Endothelial cell of umbilical vein (primary cell): ENCODE data around the gene PLSCR1.
A peak's percentile ranks its signal among the peaks of the same experiment; 100 is the strongest.

ENCODE experiments used
- EZH2 ChIP-seq: IDR thresholded peaks from 2 replicates; pipeline ENCODE4 v1.6.1; 2012; ENCODE audit warnings: borderline replicate concordance, low read depth, mild to moderate bottlenecking, moderate library complexity, low read length, inconsistent platforms; ENCODE audit not compliant: severe bottlenecking
- GATA2 ChIP-seq: IDR thresholded peaks from 2 replicates; pipeline ENCODE4 v1.7.0; 2011; ENCODE audit warnings: low read depth, mild to moderate bottlenecking, moderate library complexity, mixed read lengths, low read length; ENCODE audit not compliant: insufficient read length, insufficient read depth
- JUN ChIP-seq: IDR thresholded peaks from 2 replicates; pipeline ENCODE4 v1.6.1; 2011; ENCODE audit warnings: borderline replicate concordance, low read depth; ENCODE audit not compliant: insufficient read length, insufficient read depth
- MYC ChIP-seq: IDR thresholded peaks from one replicate; pipeline ENCODE4 v1.6.1; 2011; ENCODE audit warnings: mild to moderate bottlenecking, low read depth, low read length
- POLR2A ChIP-seq: IDR thresholded peaks from 2 replicates; pipeline ENCODE4 v1.6.1; 2012; ENCODE audit warnings: low read depth, mild to moderate bottlenecking, control low read depth, low read length
- POLR2AphosphoS5 ChIP-seq: IDR thresholded peaks from 2 replicates; pipeline ENCODE4 v1.6.1; 2012; ENCODE audit warnings: low read depth, mild to moderate bottlenecking, control low read depth, low read length, moderate library complexity; ENCODE audit not compliant: insufficient read depth
- TF ChIP-seq, protein P1 (sequence below), 2 donors: IDR thresholded peaks; 1 replicate in 1 of 2; 2 replicates in 1 of 2; pipeline ENCODE4 v1.5.1; 2011; ENCODE audit warnings: low read length in 2 of 2, mild to moderate bottlenecking in 2 of 2, moderate library complexity in 2 of 2, control low read depth in 1 of 2, inconsistent platforms in 1 of 2, low read depth in 1 of 2; ENCODE audit not compliant: insufficient read depth in 1 of 2; ENCODE audit errors: extremely low read depth in 1 of 2
- TF ChIP-seq, protein P2 (sequence below): IDR thresholded peaks from 2 replicates; pipeline ENCODE4 v1.6.1; 2011; ENCODE audit not compliant: insufficient read depth, insufficient read length

DNA sequence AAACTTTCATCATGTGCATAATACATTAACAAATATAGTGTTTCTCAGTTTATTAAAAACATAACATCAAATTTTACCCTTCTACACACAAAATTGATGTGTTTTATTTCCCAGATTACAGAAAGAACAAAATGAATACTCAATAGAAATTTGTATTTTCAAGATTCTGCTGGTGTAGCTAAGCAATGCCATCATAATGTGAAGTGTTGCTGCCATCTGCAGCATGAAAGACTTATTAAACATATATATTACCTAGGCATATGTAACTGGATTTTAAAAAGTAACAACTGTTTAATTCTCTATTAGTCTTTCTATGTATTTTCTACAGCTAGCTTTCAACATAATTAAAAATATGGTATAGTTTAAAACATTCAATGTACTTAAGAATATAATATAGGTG lies 33.3 kb upstream of the PLSCR1 start:
- TF ChIP-seq EZH2 (no peak), POLR2A (no peak), POLR2AphosphoS5 (no peak), GATA2 (no peak), MYC (no peak), JUN (no peak)
- TF ChIP-seq, protein P1, sequence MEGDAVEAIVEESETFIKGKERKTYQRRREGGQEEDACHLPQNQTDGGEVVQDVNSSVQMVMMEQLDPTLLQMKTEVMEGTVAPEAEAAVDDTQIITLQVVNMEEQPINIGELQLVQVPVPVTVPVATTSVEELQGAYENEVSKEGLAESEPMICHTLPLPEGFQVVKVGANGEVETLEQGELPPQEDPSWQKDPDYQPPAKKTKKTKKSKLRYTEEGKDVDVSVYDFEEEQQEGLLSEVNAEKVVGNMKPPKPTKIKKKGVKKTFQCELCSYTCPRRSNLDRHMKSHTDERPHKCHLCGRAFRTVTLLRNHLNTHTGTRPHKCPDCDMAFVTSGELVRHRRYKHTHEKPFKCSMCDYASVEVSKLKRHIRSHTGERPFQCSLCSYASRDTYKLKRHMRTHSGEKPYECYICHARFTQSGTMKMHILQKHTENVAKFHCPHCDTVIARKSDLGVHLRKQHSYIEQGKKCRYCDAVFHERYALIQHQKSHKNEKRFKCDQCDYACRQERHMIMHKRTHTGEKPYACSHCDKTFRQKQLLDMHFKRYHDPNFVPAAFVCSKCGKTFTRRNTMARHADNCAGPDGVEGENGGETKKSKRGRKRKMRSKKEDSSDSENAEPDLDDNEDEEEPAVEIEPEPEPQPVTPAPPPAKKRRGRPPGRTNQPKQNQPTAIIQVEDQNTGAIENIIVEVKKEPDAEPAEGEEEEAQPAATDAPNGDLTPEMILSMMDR (IDR thresholded peaks at IDR 0.05; ENCODE audit: extremely low read depth in 1 of 2, insufficient read depth in 1 of 2, low read depth in 1 of 2, low read length in 2 of 2), result peak in 1 of 2 donors; percentile 8
- TF ChIP-seq, protein P2, sequence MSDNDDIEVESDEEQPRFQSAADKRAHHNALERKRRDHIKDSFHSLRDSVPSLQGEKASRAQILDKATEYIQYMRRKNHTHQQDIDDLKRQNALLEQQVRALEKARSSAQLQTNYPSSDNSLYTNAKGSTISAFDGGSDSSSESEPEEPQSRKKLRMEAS, result no peak
